Measurements from ENCODE around the gene KRTAP10-4. TPM values are rescaled to one million over a fixed set of nuclear protein-coding genes. Genes with fewer than 3 reads are reported as not detected.

The KRTAP10-4 gene
- total RNA-seq, 4 donors from 2014 or later: 2.7 to 11.8 (median 4.9) TPM; not detected in 1

GRCh38 chr21:44615911-44616590, 42.5 kb downstream of the KRTAP10-4 start:
- TF ChIP-seq POLR2A (IDR thresholded peaks at IDR 0.05): no peak
- TF ChIP-seq, protein P1, sequence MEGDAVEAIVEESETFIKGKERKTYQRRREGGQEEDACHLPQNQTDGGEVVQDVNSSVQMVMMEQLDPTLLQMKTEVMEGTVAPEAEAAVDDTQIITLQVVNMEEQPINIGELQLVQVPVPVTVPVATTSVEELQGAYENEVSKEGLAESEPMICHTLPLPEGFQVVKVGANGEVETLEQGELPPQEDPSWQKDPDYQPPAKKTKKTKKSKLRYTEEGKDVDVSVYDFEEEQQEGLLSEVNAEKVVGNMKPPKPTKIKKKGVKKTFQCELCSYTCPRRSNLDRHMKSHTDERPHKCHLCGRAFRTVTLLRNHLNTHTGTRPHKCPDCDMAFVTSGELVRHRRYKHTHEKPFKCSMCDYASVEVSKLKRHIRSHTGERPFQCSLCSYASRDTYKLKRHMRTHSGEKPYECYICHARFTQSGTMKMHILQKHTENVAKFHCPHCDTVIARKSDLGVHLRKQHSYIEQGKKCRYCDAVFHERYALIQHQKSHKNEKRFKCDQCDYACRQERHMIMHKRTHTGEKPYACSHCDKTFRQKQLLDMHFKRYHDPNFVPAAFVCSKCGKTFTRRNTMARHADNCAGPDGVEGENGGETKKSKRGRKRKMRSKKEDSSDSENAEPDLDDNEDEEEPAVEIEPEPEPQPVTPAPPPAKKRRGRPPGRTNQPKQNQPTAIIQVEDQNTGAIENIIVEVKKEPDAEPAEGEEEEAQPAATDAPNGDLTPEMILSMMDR (IDR thresholded peaks at IDR 0.05): no peak
- no peak for TF ChIP-seq POLR2AphosphoS5 (IDR thresholded peaks at IDR 0.05)
- no peak for TF ChIP-seq EP300 (IDR thresholded peaks at IDR 0.05)
- Histone ChIP-seq H3K27me3 (peaks cover 38% of the 10 kb centered on the region), H3K36me3 (no peaks in the 10 kb centered on the region), H3K27ac (no peak overlapping the region), H3K9me3 (peaks cover 7% of the 10 kb centered on the region), H3K4me1 (no peaks in the 10 kb centered on the region), H3K4me3 (no peak overlapping the region)
- no peak for DNase-seq (ENCODE audit: low spot score in 2 of 2)
- 56% methylated on average over 9 of the region's 17 CpGs for WGBS

DNA sequence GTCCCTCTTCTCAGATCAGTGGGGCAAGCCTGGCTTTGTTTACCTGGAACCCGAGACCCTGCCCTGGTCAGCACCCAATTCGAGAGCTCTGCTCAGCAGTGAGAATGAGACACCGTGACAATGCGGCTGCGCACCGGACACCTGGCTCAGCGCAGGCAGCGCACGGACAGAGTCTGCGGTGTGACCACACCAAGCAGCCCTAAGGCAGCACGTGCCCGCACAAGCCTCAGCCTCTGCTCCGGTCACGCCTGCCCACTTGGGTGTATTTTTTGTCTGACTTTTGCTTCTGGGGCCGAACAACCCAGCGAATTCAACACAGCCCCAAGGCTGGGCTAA, 43.0 kb downstream of the KRTAP10-4 start:
- peaks cover 7% of the 10 kb centered on the region for H3K9me3 ChIP-seq
- DNase-seq (ENCODE audit: low spot score in 2 of 2): no peak
- TF ChIP-seq, protein P1 (IDR thresholded peaks at IDR 0.05): no peak
- TF ChIP-seq EP300 (IDR thresholded peaks at IDR 0.05) (no peak), POLR2AphosphoS5 (IDR thresholded peaks at IDR 0.05) (no peak), POLR2A (IDR thresholded peaks at IDR 0.05) (no peak)
- no peak overlapping the region for H3K27ac ChIP-seq
- no peak overlapping the region for H3K4me3 ChIP-seq
- no peaks in the 10 kb centered on the region for H3K4me1 ChIP-seq
- no peaks in the 10 kb centered on the region for H3K36me3 ChIP-seq
- WGBS: 67% methylated on average over 8 of the region's 16 CpGs
- peaks cover 38% of the 10 kb centered on the region for H3K27me3 ChIP-seq

GRCh38 chr21:44617071-44617501, 43.6 kb downstream of the KRTAP10-4 start:
- peaks cover 37% of the 10 kb centered on the region for H3K27me3 ChIP-seq
- DNase-seq (ENCODE audit: low spot score in 2 of 2): no peak
- peaks cover 7% of the 10 kb centered on the region for H3K9me3 ChIP-seq
- H3K36me3 ChIP-seq: no peaks in the 10 kb centered on the region
- TF ChIP-seq EP300 (IDR thresholded peaks at IDR 0.05): no peak
- no peak for TF ChIP-seq POLR2AphosphoS5 (IDR thresholded peaks at IDR 0.05)
- TF ChIP-seq, protein P1 (IDR thresholded peaks at IDR 0.05): no peak
- no peak for TF ChIP-seq POLR2A (IDR thresholded peaks at IDR 0.05)
- no peak overlapping the region for H3K4me3 ChIP-seq
- no peak overlapping the region for H3K27ac ChIP-seq
- 66% methylated on average over 2 of the region's 8 CpGs for WGBS
- H3K4me1 ChIP-seq: no peaks in the 10 kb centered on the region

DNA sequence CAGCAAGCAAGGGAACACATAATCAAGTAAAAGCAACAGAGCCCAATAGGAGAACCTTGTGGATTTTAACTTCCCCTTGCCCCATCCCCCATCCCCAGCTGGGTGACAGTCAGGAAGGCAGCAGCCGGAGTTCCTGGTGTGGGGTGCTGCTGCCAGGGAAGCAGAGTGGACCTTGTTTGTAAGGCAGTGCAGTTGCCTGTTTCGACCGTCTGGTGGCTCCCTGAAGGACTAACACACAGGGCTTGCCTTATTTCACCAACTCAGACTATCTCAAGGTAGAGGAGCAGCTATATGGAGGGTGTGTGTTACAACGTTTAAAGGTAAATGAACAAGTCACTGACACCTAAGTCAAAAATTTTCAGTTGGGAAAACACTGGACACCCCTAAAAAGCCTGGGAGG, 45.0 kb downstream of the KRTAP10-4 start:
- TF ChIP-seq POLR2A (IDR thresholded peaks at IDR 0.05): no peak
- TF ChIP-seq, protein P1 (IDR thresholded peaks at IDR 0.05): no peak
- no peak for TF ChIP-seq POLR2AphosphoS5 (IDR thresholded peaks at IDR 0.05)
- no peak for TF ChIP-seq EP300 (IDR thresholded peaks at IDR 0.05)
- Histone ChIP-seq H3K9me3 (peaks cover 10% of the 10 kb centered on the region), H3K36me3 (no peaks in the 10 kb centered on the region), H3K27me3 (peaks cover 23% of the 10 kb centered on the region), H3K4me1 (no peaks in the 10 kb centered on the region), H3K27ac (no peak overlapping the region), H3K4me3 (no peak overlapping the region)
- WGBS: 65% methylated on average over 4 of the region's 4 CpGs
- no peak for DNase-seq (ENCODE audit: low spot score in 2 of 2)

DNA sequence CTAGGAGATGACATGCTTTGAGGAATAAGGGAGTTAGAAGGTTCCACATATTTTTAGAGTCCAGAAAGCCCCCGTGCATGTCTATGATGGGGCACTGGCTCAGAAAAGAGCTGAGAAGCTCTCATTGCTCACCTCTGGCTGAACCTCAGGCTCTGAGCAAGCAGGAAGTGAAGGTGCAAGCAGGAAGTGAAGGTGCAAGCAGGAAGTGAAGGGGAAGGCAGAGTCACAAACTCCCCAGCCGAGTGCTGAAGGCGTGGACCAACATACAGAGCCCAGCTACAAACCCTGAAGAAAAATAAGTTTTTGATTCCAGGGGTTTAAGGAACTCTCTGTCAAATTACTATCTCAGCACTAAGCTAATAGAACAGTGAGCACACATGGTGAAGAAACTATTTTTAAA, 45.4 kb downstream of the KRTAP10-4 start:
- no peak overlapping the region for H3K27ac ChIP-seq
- no peak overlapping the region for H3K4me3 ChIP-seq
- TF ChIP-seq POLR2AphosphoS5 (IDR thresholded peaks at IDR 0.05) (no peak), EP300 (IDR thresholded peaks at IDR 0.05) (no peak), POLR2A (IDR thresholded peaks at IDR 0.05) (no peak)
- TF ChIP-seq, protein P1 (IDR thresholded peaks at IDR 0.05): no peak
- peaks cover 14% of the 10 kb centered on the region for H3K9me3 ChIP-seq
- 69% methylated on average over 3 of the region's 3 CpGs for WGBS
- H3K36me3 ChIP-seq: no peaks in the 10 kb centered on the region
- peaks cover 19% of the 10 kb centered on the region for H3K27me3 ChIP-seq
- no peak for DNase-seq (ENCODE audit: low spot score in 2 of 2)
- no peaks in the 10 kb centered on the region for H3K4me1 ChIP-seq
